Natural killer cell (primary cell): Measurements from ENCODE around the gene TCERG1L. TPM values are rescaled to one million over a fixed set of nuclear protein-coding genes. Genes with fewer than 3 reads are reported as not detected.

ENCODE experiments used
- ATAC-seq, 3 donors: fragments of 150-1000 bp in 2 of 3; fragments of 200-7000 bp in 1 of 3; cut with Tn5 transposase; 1 replicate in 1 of 3; 2 replicates in 2 of 3; pipeline ENCODE4 v1.10.0; 2021; ENCODE audit warnings: mild to moderate bottlenecking in 2 of 3, moderate library complexity in 2 of 3
- DNase-seq, 2 donors: peaks; one replicate each; pipeline versions ENCODE4 v3.0.0 to v3.0.0-alpha.2; 2013 to 2021; ENCODE audit warnings: mixed read lengths in 1 of 2
- H3K27ac ChIP-seq: one replicate; pipeline ENCODE4 v1.5.1; 2013; ENCODE audit warnings: mild to moderate bottlenecking, low read length
- H3K27me3 ChIP-seq: one replicate; pipeline ENCODE4 v1.6.1; 2013; ENCODE audit warnings: low read length; ENCODE audit not compliant: control insufficient read depth, insufficient read depth
- H3K36me3 ChIP-seq: one replicate; pipeline ENCODE4 v1.6.1; 2013; ENCODE audit warnings: low read length; ENCODE audit not compliant: control insufficient read depth, insufficient read depth
- H3K4me1 ChIP-seq: one replicate; pipeline ENCODE4 v1.6.1; 2013; ENCODE audit warnings: low read length; ENCODE audit not compliant: control insufficient read depth, insufficient read depth
- H3K4me3 ChIP-seq: one replicate; pipeline ENCODE4 v1.5.1; 2013; ENCODE audit warnings: low read length
- H3K9me3 ChIP-seq: one replicate; pipeline ENCODE4 v1.6.1; 2013; ENCODE audit warnings: low read length; ENCODE audit not compliant: control insufficient read depth, insufficient read depth
- H3K27ac Mint-ChIP-seq, 2 donors: one replicate each; pipeline ENCODE4 v1.8.0; 2022; ENCODE audit warnings: mild to moderate bottlenecking in 2 of 2, mixed read lengths in 2 of 2, moderate library complexity in 1 of 2
- H3K27me3 Mint-ChIP-seq, 2 donors: one replicate each; pipeline ENCODE4 v1.8.0; 2022; ENCODE audit warnings: low read depth in 2 of 2, mixed read lengths in 2 of 2
- H3K36me3 Mint-ChIP-seq: one replicate; pipeline ENCODE4 v1.8.0; 2022; ENCODE audit warnings: mixed read lengths
- H3K4me1 Mint-ChIP-seq, 2 donors: one replicate each; pipeline ENCODE4 v1.8.0; 2022; ENCODE audit warnings: mixed read lengths in 2 of 2
- H3K4me3 Mint-ChIP-seq: one replicate; pipeline ENCODE4 v1.8.0; 2022; ENCODE audit warnings: mild to moderate bottlenecking, moderate library complexity, mixed read lengths
- H3K9me3 Mint-ChIP-seq, 2 donors: one replicate each; pipeline ENCODE4 v1.8.0; 2022; ENCODE audit warnings: mixed read lengths in 2 of 2
- WGBS: methylation state at CpG from one replicate; pipeline ENCODE4 v1.1.7; 2013; ENCODE audit warnings: missing lambda C conversion rate; ENCODE audit not compliant: insufficient coverage; 5-methylcytosine and 5-hydroxymethylcytosine counted together
- intact Hi-C: fragments of 100-400 bp; cut with micrococcal nuclease; formaldehyde crosslinking; loops from one replicate; pipeline ENCODE4 v1.14.2; 2022
- total RNA-seq, 4 donors: library from RNA; stranded (reverse); fragments of 120-200 nt in 1 of 4; gene quantifications; one replicate each; pipeline versions ENCODE4 v1.2.3 to v1.2.4, GENCODE V29; 2013 to 2022
- TF ChIP-seq, protein P1 (sequence below): fragments of 200-600 bp; IDR thresholded peaks from one replicate; pipeline ENCODE4 v1.8.0; 2022; ENCODE audit warnings: antibody characterized with exemption

The TCERG1L gene
- total RNA-seq, 3 donors from 2014 or later (not counting 1 experiment from before 2014, with no cell fraction given): 0.48 TPM; not detected in 2

DNA sequence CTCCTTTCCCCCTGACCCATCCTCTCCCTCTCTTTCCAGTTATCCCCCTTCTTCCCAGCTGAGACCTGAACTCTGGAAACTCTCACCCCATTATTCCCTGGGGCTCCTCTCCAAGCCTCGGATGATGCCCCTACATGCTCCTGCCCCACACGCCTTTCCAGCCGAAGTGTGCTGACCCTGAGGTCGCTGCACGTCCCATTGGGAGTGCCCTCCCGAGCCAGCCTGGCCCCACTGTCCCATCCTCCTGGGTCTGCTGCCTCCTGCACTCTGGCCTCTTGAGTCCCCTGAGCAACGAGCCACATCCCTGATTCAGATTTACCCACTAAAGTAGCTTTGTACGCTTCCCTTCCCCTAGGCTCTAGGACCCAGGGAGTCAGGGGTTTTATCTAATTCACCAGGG is 87.4 kb downstream of the TCERG1L start:
- no peaks in the 10 kb centered on the region for H3K4me1 ChIP-seq
- H3K27ac ChIP-seq: no peak overlapping the region
- no peaks in the 10 kb centered on the region for H3K36me3 Mint-ChIP-seq
- WGBS: 81% methylated on average over 8 of the region's 8 CpGs
- no peaks in the 10 kb centered on the region for H3K36me3 ChIP-seq
- intact Hi-C loops: no loop called here
- H3K9me3 ChIP-seq: no peaks in the 10 kb centered on the region
- H3K4me1 Mint-ChIP-seq: no peaks in the 10 kb centered on the region
- H3K27me3 Mint-ChIP-seq: no peaks in the 10 kb centered on the region
- no peak for ATAC-seq
- TF ChIP-seq, protein P1, sequence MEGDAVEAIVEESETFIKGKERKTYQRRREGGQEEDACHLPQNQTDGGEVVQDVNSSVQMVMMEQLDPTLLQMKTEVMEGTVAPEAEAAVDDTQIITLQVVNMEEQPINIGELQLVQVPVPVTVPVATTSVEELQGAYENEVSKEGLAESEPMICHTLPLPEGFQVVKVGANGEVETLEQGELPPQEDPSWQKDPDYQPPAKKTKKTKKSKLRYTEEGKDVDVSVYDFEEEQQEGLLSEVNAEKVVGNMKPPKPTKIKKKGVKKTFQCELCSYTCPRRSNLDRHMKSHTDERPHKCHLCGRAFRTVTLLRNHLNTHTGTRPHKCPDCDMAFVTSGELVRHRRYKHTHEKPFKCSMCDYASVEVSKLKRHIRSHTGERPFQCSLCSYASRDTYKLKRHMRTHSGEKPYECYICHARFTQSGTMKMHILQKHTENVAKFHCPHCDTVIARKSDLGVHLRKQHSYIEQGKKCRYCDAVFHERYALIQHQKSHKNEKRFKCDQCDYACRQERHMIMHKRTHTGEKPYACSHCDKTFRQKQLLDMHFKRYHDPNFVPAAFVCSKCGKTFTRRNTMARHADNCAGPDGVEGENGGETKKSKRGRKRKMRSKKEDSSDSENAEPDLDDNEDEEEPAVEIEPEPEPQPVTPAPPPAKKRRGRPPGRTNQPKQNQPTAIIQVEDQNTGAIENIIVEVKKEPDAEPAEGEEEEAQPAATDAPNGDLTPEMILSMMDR: no peak
- H3K9me3 Mint-ChIP-seq: no peaks in the 10 kb centered on the region
- H3K27me3 ChIP-seq: no peaks in the 10 kb centered on the region
- H3K4me3 Mint-ChIP-seq: no peak overlapping the region
- H3K4me3 ChIP-seq: no peak overlapping the region
- no peak for DNase-seq
- H3K27ac Mint-ChIP-seq: no peak overlapping the region

DNA sequence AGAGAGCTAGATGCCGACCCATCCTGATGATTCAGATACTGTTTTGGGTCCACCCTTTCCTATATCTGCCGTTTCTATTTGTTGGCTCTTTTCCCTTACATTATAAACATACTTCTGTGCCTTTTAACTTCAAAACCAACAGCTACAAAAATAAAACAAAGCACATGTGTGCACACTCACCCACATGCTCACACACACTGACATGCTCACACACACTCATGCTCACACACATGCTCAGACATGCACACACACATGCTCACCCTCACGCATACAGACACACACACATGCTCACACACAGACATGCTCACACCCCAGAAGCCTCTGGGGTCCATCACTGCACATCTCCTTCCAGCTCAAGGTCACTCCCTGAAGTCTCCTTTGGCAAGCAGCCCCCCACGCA is 88.1 kb downstream of the TCERG1L start:
- intact Hi-C loops: no loop called here
- 82% methylated on average over 4 of the region's 4 CpGs for WGBS
- no peaks in the 10 kb centered on the region for H3K4me1 Mint-ChIP-seq
- H3K36me3 Mint-ChIP-seq: no peaks in the 10 kb centered on the region
- ATAC-seq: no peak
- no peak overlapping the region for H3K4me3 Mint-ChIP-seq
- DNase-seq: no peak
- H3K36me3 ChIP-seq: no peaks in the 10 kb centered on the region
- TF ChIP-seq, protein P1: no peak
- H3K9me3 ChIP-seq: no peaks in the 10 kb centered on the region
- H3K9me3 Mint-ChIP-seq: no peaks in the 10 kb centered on the region
- H3K27me3 ChIP-seq: no peaks in the 10 kb centered on the region
- H3K4me3 ChIP-seq: no peak overlapping the region
- H3K27ac ChIP-seq: no peak overlapping the region
- H3K27ac Mint-ChIP-seq: no peak overlapping the region
- no peaks in the 10 kb centered on the region for H3K4me1 ChIP-seq
- H3K27me3 Mint-ChIP-seq: no peaks in the 10 kb centered on the region

- intact Hi-C loops: no loop called here
- Histone ChIP-seq H3K9me3 (no peaks in the 10 kb centered on the region), H3K27ac (no peak overlapping the region), H3K4me3 (no peak overlapping the region), H3K36me3 (no peaks in the 10 kb centered on the region), H3K27me3 (no peaks in the 10 kb centered on the region), H3K4me1 (no peaks in the 10 kb centered on the region)
- Mint-ChIP-seq H3K36me3 (no peaks in the 10 kb centered on the region), H3K4me1 (no peaks in the 10 kb centered on the region), H3K9me3 (no peaks in the 10 kb centered on the region), H3K27me3 (no peaks in the 10 kb centered on the region), H3K4me3 (no peak overlapping the region), H3K27ac (no peak overlapping the region)
- ATAC-seq: no peak
- 91% methylated on average over 16 of the region's 16 CpGs for WGBS
- TF ChIP-seq, protein P1: no peak
- no peak for DNase-seq
These were observed 88.5 kb downstream of the TCERG1L start for GRCh38 chr10:131222986-131223385.

DNA sequence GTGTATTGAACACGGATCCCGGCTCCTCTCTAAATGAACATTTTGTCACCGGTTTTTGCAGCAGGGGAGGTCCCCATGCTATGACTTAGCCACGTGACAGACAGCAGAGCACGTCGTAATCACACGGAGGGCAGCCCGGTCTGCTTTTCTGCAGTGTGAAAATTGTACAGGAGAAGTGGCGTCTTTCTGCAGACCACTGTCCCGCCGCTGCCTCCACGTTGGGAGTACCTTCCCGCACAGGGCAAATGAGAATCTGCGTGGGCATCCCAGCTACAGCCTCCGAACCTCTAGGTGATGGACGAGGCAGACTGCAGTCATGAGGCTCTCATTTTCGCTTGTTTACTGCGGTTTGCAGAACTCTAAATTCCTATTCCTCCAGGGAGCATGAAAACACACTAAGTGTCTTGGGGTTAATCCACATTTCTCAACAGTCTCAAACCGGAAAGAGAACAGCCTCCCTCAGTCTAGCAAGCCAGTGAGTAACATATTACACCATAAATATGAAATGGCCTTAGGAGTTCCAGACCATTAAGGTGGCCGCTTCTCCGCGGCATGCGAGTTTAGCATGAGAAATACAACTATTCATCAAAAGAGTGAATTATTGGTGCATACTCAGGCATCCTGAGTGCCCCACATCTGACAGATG is 89.8 kb downstream of the TCERG1L start:
- ATAC-seq (no peak), DNase-seq (no peak)
- Histone ChIP-seq H3K9me3 (no peaks in the 10 kb centered on the region), H3K4me1 (no peaks in the 10 kb centered on the region), H3K36me3 (no peaks in the 10 kb centered on the region), H3K27ac (no peak overlapping the region), H3K27me3 (no peaks in the 10 kb centered on the region), H3K4me3 (no peak overlapping the region)
- TF ChIP-seq, protein P1: no peak
- Mint-ChIP-seq H3K27me3 (no peaks in the 10 kb centered on the region), H3K4me1 (no peaks in the 10 kb centered on the region), H3K27ac (no peak overlapping the region), H3K36me3 (no peaks in the 10 kb centered on the region), H3K9me3 (no peaks in the 10 kb centered on the region), H3K4me3 (no peak overlapping the region)
- intact Hi-C loops: no loop called here
- 90% methylated on average over 23 of the region's 23 CpGs for WGBS
